Ishikawa (cell line): Measurements from ENCODE around the gene RNF138.

Source experiments
- CEBPB ChIP-seq: IDR thresholded peaks from 2 replicates; pipeline ENCODE4 v1.6.1; 2012
- CREB1 ChIP-seq: IDR thresholded peaks from 2 replicates; pipeline ENCODE4 v1.6.1; 2012; ENCODE audit warnings: low read depth
- EGR1 ChIP-seq: IDR thresholded peaks from 2 replicates; pipeline ENCODE4 v1.6.1; 2012
- EP300 ChIP-seq: IDR thresholded peaks from 2 replicates; pipeline ENCODE4 v1.6.1; 2012; ENCODE audit warnings: borderline replicate concordance
- NFIC ChIP-seq: IDR thresholded peaks from 2 replicates; pipeline ENCODE4 v1.6.1; 2012
- RAD21 ChIP-seq: IDR thresholded peaks from 2 replicates; pipeline ENCODE4 v1.6.1; 2012; ENCODE audit warnings: low read depth
- TAF1 ChIP-seq: IDR thresholded peaks from 2 replicates; pipeline ENCODE4 v1.6.1; 2012; ENCODE audit warnings: low read depth, mild to moderate bottlenecking
- TEAD4 ChIP-seq: IDR thresholded peaks from 2 replicates; pipeline ENCODE4 v1.6.1; 2012
- YY1 ChIP-seq: IDR thresholded peaks from 2 replicates; pipeline ENCODE4 v1.6.1; 2012; ENCODE audit warnings: low read depth
- ZBTB7A ChIP-seq: IDR thresholded peaks from 2 replicates; pipeline ENCODE4 v1.6.1; 2012; ENCODE audit warnings: low read depth
- TF ChIP-seq, protein P1 (sequence below): IDR thresholded peaks from 2 replicates; pipeline ENCODE4 v1.6.1; 2012; ENCODE audit warnings: low read depth, mild to moderate bottlenecking
- TF ChIP-seq, protein P2 (sequence below): IDR thresholded peaks from 2 replicates; pipeline ENCODE4 v1.6.1; 2012

DNA sequence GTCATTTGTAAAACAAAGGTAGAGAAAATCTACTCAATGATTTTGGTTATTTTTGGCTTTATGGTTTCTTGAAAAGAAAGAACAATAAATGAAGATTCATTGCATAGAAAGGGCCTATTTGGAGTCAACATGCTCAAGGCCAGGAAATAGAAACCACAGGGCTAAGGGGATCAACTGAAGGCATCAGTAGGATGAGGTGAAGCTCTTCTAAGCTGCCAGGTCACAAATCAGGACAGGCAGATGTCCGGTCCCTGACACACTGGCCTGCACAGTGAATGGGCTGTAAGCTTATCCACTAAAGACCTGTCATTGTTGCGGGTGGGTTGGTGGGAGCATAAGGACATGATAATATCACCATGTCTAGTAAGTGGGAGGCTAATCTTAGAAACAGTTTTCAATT lies 31.6 kb upstream of the RNF138 start:
- TF ChIP-seq, protein P1, sequence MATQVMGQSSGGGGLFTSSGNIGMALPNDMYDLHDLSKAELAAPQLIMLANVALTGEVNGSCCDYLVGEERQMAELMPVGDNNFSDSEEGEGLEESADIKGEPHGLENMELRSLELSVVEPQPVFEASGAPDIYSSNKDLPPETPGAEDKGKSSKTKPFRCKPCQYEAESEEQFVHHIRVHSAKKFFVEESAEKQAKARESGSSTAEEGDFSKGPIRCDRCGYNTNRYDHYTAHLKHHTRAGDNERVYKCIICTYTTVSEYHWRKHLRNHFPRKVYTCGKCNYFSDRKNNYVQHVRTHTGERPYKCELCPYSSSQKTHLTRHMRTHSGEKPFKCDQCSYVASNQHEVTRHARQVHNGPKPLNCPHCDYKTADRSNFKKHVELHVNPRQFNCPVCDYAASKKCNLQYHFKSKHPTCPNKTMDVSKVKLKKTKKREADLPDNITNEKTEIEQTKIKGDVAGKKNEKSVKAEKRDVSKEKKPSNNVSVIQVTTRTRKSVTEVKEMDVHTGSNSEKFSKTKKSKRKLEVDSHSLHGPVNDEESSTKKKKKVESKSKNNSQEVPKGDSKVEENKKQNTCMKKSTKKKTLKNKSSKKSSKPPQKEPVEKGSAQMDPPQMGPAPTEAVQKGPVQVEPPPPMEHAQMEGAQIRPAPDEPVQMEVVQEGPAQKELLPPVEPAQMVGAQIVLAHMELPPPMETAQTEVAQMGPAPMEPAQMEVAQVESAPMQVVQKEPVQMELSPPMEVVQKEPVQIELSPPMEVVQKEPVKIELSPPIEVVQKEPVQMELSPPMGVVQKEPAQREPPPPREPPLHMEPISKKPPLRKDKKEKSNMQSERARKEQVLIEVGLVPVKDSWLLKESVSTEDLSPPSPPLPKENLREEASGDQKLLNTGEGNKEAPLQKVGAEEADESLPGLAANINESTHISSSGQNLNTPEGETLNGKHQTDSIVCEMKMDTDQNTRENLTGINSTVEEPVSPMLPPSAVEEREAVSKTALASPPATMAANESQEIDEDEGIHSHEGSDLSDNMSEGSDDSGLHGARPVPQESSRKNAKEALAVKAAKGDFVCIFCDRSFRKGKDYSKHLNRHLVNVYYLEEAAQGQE, result no peak
- TF ChIP-seq TEAD4 (no peak), YY1 (no peak), TAF1 (no peak), EGR1 (no peak), EP300 (no peak), CEBPB (no peak), CREB1 (no peak), RAD21 (no peak), NFIC (no peak), ZBTB7A (no peak)
- TF ChIP-seq, protein P2, sequence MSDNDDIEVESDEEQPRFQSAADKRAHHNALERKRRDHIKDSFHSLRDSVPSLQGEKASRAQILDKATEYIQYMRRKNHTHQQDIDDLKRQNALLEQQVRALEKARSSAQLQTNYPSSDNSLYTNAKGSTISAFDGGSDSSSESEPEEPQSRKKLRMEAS, result no peak
